GM19452 (cell line): ENCODE measurements around the gene CDC40.
A peak's percentile ranks its signal among the peaks of the same experiment; 100 is the strongest.
"Not testable (repeated sequence)": the region's sequence is repeated elsewhere in the genome, so short reads cannot be mapped to it uniquely, and the experiment has no call there.

Experiments used
- ATAC-seq: cut with Tn5 transposase; IDR thresholded peaks from one replicate; pipeline ENCODE4 v1.9.1; 2021; ENCODE audit not compliant: unreplicated experiment

CDC40 gene

DNA sequence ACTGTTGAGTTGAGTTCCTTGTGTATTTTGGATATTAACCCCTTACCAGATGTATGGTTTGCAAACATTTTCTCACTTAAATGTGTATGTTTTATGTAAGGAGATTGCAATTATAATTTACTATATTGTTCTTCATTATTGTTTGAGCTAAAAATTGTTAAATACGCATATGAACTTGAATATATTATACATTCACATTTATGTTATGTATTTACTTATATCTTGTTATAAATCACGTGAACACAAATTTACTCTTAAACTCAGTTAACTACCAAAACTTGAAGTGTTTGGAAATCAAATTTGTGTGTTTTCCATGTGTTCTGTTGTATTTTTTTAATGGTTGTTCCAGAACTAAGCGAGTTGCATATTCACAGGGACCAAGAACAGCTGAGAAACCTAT lies 18.3 kb downstream of the CDC40 start:
- ATAC-seq = no peak

DNA sequence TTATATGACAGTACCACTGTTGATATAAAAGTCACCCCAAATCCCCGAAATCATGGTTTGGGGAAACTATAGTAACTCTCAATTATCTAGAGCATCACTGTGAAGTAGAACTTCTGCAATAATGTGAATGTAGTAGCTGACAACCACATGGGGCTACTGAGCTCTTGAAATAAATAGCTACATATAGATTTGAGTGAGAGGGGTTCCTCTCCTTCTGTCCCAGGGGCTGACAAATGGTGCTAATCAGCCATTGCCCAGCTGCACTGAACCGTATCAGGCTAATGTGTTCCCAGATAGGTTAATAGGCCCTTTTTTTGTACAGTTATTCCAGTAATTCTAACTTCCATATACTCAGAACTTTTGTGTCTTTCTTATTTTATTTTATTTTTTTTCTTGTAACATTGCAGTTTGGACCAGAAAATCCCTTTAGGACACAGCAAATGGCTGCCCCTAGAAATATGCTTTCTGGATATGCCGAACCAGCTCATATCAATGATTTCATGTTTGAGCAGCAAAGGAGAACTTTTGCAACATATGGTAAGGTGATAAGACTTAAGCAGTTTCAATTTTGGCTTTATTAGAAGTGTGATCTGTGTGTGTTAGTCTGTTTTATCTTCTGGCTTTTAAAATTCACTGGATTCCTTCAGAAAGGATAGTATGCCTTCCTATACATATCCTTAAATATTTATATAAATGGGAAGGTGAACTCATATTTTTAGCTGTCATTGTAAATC lies 21.1 kb downstream of the CDC40 start:
- no peak for ATAC-seq

DNA sequence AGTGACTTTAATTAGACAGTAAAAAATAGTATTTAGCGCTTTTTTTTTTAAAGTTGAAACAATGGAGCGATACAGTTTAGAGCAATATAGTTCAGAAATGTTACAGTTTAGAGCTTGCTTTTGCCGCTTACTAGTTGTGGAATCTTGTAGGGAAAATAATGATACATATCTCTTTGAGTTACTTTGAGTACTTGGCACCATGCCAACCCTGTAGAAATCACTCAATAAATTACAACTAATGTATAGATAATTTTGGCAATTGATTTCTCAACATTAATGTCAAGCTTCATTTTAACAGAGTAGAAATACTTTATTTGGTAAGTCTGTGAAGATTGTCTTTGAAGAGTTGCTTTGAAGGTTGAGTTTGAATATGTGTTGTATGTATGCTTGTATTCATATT lies 27.4 kb downstream of the CDC40 start:
- no peak for ATAC-seq

DNA sequence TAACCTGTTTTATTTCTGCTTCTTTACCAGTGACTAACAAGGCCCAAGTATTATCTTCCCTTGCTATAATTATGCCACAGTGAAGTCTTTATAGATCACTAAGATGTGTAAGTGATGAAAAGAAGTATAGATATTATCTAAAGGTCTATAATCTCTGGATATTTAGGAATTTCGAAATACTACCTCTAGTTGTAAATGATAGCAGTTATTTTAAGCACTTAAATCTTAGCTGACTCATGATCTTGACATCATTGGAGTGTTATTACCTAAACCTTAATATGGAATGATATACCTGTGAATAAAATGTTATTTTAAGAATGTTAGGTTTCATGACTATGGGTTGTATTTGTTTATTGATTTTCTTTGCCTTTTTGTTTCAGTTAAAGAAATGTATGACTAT lies 31.5 kb downstream of the CDC40 start:
- ATAC-seq = no peak

DNA sequence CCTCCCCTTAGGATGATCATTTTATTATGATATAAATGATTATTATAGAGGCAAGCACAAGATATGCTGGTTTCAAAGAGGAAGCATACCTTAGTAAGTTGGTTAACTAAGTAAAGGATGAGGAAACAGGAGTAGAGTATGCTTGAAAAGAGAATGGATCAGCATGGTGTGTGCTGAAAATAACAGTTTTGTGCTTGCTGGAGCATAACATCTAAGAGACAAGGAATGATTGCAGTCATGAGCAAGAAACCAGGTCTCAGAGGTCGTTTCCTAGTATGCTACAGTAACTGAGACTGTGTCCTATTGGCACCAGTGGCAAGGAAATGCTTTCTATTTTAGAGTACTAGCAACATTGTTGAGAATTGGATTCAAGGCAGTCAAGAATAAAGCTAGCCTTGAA lies 34.1 kb downstream of the CDC40 start:
- no peak for ATAC-seq

DNA sequence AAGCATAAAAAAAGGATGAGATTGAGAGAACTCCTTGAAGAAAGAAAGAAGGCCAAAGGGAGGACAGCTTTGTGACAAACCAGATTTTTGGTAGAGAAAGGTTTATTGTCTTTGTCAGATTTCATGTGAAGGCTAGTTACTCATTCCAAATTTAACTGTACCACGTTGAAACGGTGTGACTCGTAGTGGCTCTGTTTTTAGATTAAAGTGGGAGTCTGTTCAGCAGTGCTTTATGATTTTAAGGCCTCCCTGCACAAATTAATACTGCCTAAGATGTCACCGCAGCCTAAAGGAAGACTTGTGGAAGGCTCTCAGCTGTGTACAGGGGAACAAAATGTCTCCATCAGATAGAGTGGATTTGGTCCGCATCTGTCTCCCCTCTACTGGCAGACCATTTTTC lies 35.9 kb downstream of the CDC40 start:
- no peak for ATAC-seq

DNA sequence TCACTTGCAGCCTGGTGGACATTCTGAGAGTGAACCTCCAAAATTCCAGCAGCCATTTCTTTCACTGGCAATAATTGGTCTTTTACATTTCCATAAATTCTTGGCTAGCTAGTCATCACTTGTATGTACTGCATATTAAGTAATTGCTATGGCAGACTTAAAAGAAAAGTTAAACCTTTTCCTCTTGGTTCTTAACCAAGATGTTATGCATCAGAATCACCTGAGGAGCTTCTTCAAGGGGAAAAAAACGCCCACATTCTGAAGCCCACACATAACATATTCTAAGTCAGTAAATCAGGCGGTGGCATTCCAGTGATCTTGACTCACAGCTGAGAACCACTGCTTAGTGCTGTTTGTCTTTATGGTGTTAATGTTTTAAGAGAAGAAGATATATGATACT lies 37.0 kb downstream of the CDC40 start:
- no peak for ATAC-seq

DNA sequence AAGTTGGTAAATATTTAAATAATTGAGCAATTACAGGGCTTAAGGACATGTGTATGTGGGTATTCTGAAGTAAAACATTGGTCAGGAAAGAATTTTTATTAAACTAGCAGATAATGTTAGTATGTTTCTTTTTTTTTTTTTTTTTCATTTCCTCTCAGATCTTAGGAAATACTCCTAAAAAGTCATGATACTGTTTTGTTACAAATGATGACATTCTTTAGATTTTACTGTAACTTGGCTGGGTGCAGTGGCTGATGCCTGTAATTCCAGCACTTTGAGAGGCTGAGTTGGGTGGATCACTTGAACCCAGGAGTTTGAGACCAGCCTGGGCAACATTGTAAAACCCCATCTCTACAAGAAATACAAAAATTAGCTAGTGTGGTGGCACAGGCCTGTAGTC lies 41.5 kb downstream of the CDC40 start:
- ATAC-seq = no peak

DNA sequence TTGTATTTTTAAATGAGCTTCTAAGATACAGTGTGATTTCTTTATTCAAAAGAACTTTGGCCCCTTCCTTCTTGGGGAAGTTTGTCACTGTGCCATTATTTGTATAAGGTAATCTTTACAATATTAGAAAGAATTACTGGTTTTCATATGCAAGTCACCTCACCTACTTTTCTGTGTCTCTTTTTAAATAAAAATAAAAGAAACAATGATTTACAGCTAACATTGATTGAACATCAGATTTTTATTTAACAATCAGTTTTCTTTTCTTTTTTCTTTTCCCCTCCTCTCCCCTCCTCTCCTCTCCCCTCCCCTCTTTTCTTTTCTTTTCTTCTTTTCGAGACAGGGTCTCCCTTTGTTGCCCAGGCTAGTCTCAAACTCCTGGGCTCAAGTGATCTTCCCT lies 46.0 kb downstream of the CDC40 start:
- no peak for ATAC-seq

DNA sequence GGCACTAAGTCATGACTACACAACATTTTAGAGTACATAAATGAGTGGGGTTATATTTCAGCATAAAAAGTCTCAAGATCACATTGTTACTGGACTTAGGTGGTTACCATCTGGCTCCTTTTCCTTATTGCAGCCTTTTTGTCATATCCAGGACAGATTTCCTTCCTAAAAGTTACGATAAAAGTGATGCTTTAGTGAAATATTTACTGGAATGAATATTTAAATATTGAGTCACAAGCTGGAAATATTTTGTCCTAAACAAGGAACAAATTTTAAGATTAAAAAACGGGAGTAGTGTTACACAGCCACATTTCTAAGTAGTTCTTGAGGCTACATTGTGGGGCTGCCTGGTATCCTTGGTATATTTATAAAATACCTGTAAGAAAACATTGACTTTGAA lies 52.2 kb downstream of the CDC40 start:
- no peak for ATAC-seq

DNA sequence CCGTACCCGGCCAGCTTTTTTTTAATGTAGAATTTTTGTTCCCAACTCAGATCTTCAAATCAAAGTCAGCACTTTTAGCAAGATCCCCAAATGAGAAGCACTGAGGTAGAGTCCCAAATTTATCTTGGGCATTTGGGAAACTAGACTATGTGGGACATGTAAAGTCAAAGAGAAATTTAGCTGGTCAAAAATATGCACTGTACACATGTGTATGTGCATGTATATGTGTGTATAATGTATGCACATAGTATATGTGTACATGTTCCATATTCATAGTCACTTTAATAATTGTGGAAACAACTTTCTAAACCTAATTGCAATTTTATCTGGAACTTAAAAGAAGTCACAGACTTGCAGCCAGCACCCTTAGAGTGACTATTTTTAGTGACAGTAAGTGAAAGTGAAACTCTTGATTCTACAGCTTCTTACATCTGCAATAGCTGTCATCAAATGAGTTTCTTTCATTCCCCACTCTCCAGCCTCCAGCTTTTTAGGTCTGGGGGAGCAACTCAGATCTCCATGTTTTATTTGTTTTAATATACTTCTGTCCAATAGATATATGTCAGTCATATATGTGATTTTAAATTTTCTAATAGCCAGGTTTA lies 53.6 kb downstream of the CDC40 start:
- ATAC-seq = peak; percentile 88

DNA sequence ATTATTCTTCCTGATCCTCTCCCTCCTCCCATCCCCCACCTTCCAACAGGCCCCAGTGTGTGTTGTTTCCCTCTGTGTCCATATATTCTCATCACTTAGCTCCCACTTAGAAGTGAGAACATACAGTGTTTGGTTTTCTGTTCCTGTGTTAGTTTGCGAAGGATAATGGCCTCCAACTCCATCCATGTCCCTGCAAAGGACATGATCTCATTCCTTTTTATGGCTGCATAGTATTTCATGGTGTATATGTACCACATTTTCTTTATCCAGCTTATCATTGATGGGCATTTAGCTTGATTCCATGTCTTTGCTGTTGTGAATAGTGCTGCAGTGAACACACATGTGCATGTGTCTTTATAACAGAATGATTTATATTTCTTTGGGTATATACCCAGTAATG lies 55.8 kb downstream of the CDC40 start:
- not testable (repeated sequence) for ATAC-seq

DNA sequence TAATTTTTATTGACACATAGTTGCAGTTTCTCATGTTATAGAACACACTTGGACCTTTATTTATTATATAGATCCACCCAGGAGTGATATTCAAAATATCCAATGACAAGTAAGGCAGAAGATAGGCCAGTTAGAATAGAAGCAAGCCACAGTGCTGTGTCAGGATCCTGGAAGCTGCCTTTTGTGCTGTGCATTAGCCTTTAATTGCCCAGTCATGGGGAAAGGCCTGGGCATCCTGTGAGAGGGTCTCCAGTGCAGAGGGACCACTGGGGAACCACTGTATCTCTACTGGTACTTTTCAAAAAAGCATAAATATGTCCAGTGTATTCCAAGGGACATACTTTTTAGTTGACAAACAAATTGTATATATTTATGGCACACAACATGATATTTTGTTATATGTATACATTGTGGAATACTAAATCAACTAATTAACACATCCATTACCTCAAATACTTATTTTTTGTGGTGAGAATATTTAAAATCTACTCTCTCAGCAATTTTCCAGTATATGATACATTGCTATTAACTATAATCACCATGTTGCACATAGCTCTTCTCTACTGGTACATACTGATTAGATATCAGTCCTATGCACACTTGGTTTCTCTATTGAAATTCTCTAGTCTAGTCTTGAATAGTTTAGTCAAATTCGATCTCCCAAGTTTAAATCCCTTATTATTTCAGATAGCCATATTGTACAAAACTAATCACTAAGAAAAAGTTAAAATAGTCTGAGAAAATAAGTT lies 59.5 kb downstream of the CDC40 start:
- no peak for ATAC-seq

DNA sequence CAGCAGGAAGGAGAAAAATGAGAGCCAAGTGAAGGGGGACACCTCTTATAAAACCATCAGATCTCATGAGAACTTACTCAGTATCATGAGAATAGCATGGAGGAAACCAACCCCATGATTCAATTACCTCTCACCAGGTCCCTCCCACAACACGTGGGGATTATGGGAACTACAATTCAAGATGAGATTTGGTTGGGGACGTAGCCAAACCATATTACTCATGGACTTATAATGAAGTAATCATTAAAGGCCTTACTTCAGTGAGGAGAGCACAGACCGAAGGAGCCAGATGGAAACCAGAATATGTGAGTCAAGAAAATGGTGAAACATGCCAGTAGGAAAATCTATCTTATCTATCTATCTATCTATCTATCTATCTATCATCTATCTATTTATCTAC lies 64.4 kb downstream of the CDC40 start:
- not testable (repeated sequence) for ATAC-seq

DNA sequence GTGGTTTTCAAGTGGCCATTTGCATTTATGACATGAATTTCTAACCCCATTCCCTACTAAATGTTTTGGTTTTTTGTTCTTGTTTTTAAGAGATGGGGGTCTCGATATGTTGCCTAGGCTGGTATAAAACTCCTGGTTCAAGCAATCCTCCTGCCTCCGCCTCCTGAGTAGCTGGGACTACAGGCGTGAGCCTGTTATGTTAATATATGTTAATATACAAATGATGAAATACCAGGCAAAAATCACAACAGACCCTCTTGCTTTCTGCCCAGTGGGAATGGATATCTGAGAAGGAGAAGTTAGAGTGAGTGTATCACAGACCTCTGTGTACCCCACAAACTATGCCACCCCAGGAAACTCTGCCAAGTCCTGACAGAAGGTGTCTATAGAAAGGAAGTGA lies 66.2 kb downstream of the CDC40 start:
- no peak for ATAC-seq

DNA sequence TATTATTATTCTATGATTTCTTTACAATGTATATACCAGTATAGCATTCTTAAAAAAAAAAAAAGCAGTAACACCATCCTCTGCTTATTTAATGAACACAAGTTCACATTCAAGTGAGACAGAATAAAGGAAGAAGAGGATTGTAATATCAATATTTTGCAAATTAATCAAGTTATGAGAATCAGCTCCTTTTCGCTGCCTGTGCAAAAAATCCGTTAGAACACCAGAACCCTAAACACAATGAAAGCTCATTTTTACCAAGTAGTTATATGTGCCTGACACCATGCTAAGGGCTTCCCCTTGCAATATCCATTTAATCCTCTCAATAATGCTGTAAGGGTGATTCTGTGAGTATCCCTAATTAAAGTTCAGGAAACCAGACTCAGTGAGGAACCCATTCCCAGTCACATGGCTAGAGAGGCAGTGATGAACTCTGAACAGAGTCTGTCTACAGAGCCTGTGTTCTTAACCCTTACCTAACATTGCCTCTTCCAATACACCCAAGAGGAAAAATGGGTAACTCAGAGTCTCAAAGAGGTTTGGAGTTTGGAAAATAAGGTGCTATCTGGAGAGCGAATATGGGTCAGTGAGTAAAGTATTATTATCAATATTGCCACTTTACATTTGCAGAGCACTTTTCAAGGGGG lies 66.8 kb downstream of the CDC40 start:
- ATAC-seq = no peak

DNA sequence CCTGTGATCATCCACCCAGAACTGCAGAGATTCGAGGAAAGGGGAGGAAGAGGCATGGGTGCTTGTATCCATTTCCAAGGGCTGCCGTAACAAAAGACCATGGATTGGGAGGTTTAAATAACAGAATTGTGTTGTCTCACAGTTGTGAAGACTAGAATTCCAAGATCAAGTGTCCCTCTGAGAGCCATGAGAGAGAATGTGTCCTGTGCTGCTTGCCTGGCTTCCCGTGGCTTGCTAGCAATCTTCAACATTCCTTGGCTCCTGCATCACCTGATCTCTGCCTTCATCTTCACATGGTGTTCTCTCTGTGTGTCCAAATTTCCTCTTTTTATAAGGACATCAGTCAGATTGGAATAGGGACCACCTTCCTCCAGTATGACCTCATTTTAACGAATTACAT lies 69.8 kb downstream of the CDC40 start:
- no peak for ATAC-seq

DNA sequence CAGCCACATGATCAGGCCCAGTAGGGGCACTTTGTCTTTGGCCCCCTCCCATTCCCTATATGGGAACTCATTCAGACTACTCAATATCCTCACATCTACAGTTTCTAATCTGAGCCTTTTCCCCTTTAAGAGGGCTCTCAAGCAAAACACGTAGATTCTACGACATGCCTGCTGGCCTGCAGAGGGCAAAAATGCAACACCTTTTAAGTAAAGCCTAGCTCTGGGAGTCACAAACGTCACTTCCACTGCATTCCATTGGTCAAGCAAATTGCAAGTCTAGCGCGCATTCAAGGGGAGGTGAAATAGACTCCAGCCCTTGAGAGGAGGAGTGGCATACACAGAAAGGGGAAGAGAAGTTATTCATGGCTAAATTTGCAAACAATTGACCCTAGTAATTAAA lies 70.6 kb downstream of the CDC40 start:
- no peak for ATAC-seq

DNA sequence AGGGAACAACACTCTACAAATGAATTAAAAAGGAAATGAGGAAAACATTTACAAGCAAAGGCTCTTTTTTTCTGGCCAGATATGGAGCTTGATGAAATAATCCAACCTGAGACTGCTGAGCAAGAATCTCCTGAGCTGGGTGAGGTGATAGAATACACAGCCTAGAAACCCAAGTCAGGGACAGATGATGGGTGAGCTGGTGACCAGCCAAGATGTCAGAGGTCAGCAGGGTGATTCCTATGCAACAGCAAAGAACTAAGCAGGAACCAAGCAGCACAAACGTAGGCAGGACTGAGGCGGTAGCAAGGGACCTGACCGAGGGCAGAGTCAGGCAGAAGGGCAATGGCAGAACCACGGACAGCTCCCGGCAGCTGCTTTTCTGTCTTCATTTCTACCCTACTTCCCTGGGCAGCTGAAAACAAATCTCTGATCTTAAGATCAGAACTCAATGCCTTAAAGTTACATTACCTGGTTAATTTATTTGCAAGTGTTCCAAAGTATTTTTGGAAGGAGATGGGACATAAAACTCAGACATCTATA lies 75.1 kb downstream of the CDC40 start:
- no peak for ATAC-seq

DNA sequence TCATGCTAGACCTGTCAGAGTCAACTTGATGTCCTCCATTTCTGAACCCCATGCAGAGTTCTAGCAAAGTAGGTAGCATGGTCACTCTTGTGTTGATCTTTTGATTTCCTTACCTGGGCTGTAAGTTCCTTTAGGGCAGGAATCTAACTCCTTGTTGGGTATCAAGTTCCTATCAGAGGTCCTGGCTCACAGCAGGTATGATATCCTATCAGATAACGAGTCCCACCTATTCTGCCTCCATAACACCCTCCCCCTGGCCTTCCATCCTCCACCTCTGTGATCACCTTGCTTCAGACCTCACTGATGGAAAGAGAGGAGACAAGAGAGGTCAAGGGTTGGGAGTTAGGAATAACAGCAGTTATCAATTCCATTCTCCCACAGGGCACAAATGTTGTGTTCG lies 76.1 kb downstream of the CDC40 start:
- no peak for ATAC-seq

DNA sequence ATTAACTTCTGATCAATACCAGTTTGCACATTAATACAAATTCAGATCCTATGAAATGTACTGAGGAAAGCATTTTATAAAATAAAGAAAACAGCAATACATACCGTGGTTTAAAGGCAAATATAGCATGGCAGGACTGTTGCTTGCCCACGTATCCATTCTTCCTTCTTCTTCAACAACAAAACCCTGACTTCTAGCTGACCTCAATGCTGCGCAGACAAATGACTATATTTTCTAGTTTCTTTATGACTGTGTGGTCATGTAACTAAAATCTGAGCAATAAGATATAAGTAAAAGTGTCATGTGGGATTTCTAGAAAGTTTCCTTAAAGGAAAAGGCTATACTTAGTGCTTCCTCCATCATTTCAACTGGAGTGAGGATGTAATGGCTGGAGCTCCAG lies 85.0 kb downstream of the CDC40 start:
- no peak for ATAC-seq

DNA sequence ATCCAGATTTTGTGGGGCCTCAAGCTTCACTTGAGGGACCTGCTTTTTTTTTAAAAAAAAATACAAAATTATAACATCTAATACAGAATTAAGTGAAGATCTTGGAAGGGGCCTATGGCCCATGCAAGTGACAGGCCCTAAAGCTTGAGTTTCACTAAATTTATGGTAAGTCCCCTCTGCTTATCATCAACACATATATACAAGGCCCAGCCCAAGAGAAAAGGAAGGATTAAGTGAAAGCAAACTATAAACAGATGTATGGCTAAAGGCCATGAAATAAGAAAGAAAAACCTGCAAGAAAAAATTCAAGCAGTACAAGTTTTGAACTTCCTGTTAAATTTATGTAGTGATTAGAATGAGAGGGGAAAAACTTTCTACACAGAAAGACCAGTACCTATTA lies 86.8 kb downstream of the CDC40 start:
- ATAC-seq = no peak
